ENCODE data around the gene ZNF629.

GRCh38 chr16:30737794-30738648 lies 49.0 kb downstream of the ZNF629 start:
- TF ChIP-seq POLR2AphosphoS5 (IDR thresholded peaks at IDR 0.05; ENCODE audit: low read depth, low read length): no peak
- TF ChIP-seq POLR2A (IDR thresholded peaks at IDR 0.05; ENCODE audit: low read depth, low read length): no peak
- TF ChIP-seq TAF1 (IDR thresholded peaks at IDR 0.05; ENCODE audit: low read depth, low read length): no peak
- no peak for TF ChIP-seq SPI1 (IDR thresholded peaks at IDR 0.05; ENCODE audit: low read depth, low read length)
- TF ChIP-seq PAX5 (IDR thresholded peaks at IDR 0.05; ENCODE audit: insufficient read depth, low read length, severe bottlenecking): no peak
